ENCODE data around the gene PIK3R1.

- TF ChIP-seq CHD2 (IDR thresholded peaks at IDR 0.05; ENCODE audit: borderline replicate concordance, low read depth, low read length) (no peak), PML (IDR thresholded peaks at IDR 0.05; ENCODE audit: low read length) (no peak), SIN3A (IDR thresholded peaks at IDR 0.05; ENCODE audit: low read depth, low read length) (no peak), EZH2 (IDR thresholded peaks at IDR 0.05; ENCODE audit: borderline replicate concordance, control insufficient read depth, low read depth, low read length) (no peak), CTCF (IDR thresholded peaks at IDR 0.05 in 2 of 3, conservative IDR thresholded peaks at IDR 0.05 in 1 of 3; ENCODE audit: control insufficient read depth in 2 of 3, extremely low read depth in 1 of 3, insufficient read depth in 1 of 3, low read depth in 3 of 3, low read length in 3 of 3) (no peak), REST (IDR thresholded peaks at IDR 0.05; ENCODE audit: low read depth, low read length) (no peak), RB1 (IDR thresholded peaks at IDR 0.05; ENCODE audit: borderline replicate concordance) (no peak), KDM1A (IDR thresholded peaks at IDR 0.05; ENCODE audit: borderline replicate concordance) (no peak), RELB (IDR thresholded peaks at IDR 0.05; ENCODE audit: low read depth) (no peak), MAX (IDR thresholded peaks at IDR 0.05; ENCODE audit: low read depth, low read length) (no peak), POLR2A (IDR thresholded peaks at IDR 0.05; ENCODE audit: low read depth, low read length) (no peak)
Measured at GRCh38 chr5:68173007-68173406, 42.5 kb upstream of the PIK3R1 start.

Measured in GM12878 (cell line).